Large intestine (tissue), 3 donors: ENCODE data around the gene TMSB10. TPM values are rescaled to one million over a fixed set of nuclear protein-coding genes. Genes with fewer than 3 reads are reported as not detected.
"Not testable (repeated sequence)": the region's sequence is repeated elsewhere in the genome, so short reads cannot be mapped to it uniquely, and the experiment has no call there.

ENCODE experiments used
- DNase-seq, 2 donors: peaks; one replicate each; pipeline versions ENCODE4 v3.0.0 to v3.0.0-alpha.2; 2013
- H3K27ac ChIP-seq: one replicate; pipeline ENCODE4 v1.5.1; 2013; ENCODE audit warnings: low read length
- H3K27me3 ChIP-seq: 2 replicates; pipeline ENCODE4 v1.6.1; 2013; ENCODE audit warnings: low read length; ENCODE audit not compliant: control insufficient read depth, insufficient read depth
- H3K36me3 ChIP-seq: 2 replicates; pipeline ENCODE4 v1.6.1; 2013; ENCODE audit warnings: low read length; ENCODE audit not compliant: control insufficient read depth, insufficient read depth
- H3K4me1 ChIP-seq: one replicate; pipeline ENCODE4 v1.6.1; 2013; ENCODE audit warnings: low read length; ENCODE audit not compliant: control insufficient read depth, insufficient read depth
- H3K4me3 ChIP-seq: one replicate; pipeline ENCODE4 v1.5.1; 2013; ENCODE audit warnings: low read length
- H3K9me3 ChIP-seq: one replicate; pipeline ENCODE4 v1.6.1; 2013; ENCODE audit warnings: mild to moderate bottlenecking, low read depth, low read length, moderate library complexity; ENCODE audit not compliant: control insufficient read depth
- WGBS: methylation state at CpG from one replicate; pipeline ENCODE4 v1.1.5; 2013; ENCODE audit warnings: low lambda C conversion rate; ENCODE audit not compliant: insufficient coverage; 5-methylcytosine and 5-hydroxymethylcytosine counted together
- polyA plus RNA-seq: library from polyadenylated mRNA; unstranded; fragments of 120-200 nt; gene quantifications from one replicate; pipeline ENCODE4 v1.2.1, GENCODE V29; 2013

The TMSB10 gene
- polyA plus RNA-seq, 1 donor: 1,245 TPM

- Histone ChIP-seq H3K4me1 (no peaks in the 10 kb centered on the region), H3K9me3 (peaks cover 5% of the 10 kb centered on the region), H3K4me3 (no peak overlapping the region), H3K36me3 (no peaks in the 10 kb centered on the region), H3K27me3 (no peaks in the 10 kb centered on the region), H3K27ac (no peak overlapping the region)
- DNase-seq: no peak
- WGBS: 94% methylated on average over 2 of the region's 6 CpGs
Observed at GRCh38 chr2:84914334-84914733, 8.9 kb downstream of the TMSB10 start.

GRCh38 chr2:84915675-84916074 lies 10.2 kb downstream of the TMSB10 start:
- H3K36me3 ChIP-seq, DNase-seq, H3K9me3 ChIP-seq, H3K27me3 ChIP-seq, H3K27ac ChIP-seq, H3K4me3 ChIP-seq, H3K4me1 ChIP-seq: not testable (repeated sequence)
- WGBS: no CpG with 5 or more reads among the region's 24 CpGs

GRCh38 chr2:84917821-84918220 lies 12.4 kb downstream of the TMSB10 start:
- H3K9me3 ChIP-seq, H3K27ac ChIP-seq, H3K27me3 ChIP-seq, H3K36me3 ChIP-seq, H3K4me3 ChIP-seq, DNase-seq, H3K4me1 ChIP-seq: not testable (repeated sequence)
- no CpG with 5 or more reads among the region's 5 CpGs for WGBS

- Histone ChIP-seq H3K27me3 (no peaks in the 10 kb centered on the region), H3K9me3 (no peaks in the 10 kb centered on the region), H3K27ac (no peak overlapping the region), H3K4me3 (no peak overlapping the region), H3K4me1 (peaks cover 4% of the 10 kb centered on the region), H3K36me3 (no peaks in the 10 kb centered on the region)
- no CpG with 5 or more reads among the region's 2 CpGs for WGBS
- no peak for DNase-seq
Observed at GRCh38 chr2:84918430-84918829, 13.0 kb downstream of the TMSB10 start.

- peak; percentile 49 to 69 for DNase-seq
- no peak overlapping the region for H3K4me3 ChIP-seq
- WGBS: no CpG with 5 or more reads among the region's 7 CpGs
- H3K36me3 ChIP-seq: no peaks in the 10 kb centered on the region
- H3K9me3 ChIP-seq: no peaks in the 10 kb centered on the region
- no peak overlapping the region for H3K27ac ChIP-seq
- H3K4me1 ChIP-seq: peaks cover 4% of the 10 kb centered on the region
- no peaks in the 10 kb centered on the region for H3K27me3 ChIP-seq
Observed at GRCh38 chr2:84919885-84920580, 14.6 kb downstream of the TMSB10 start.

- no peaks in the 10 kb centered on the region for H3K9me3 ChIP-seq
- no peaks in the 10 kb centered on the region for H3K36me3 ChIP-seq
- H3K4me1 ChIP-seq: peaks cover 18% of the 10 kb centered on the region
- no peak for DNase-seq
- no peak overlapping the region for H3K27ac ChIP-seq
- H3K4me3 ChIP-seq: no peak overlapping the region
- no peaks in the 10 kb centered on the region for H3K27me3 ChIP-seq
Observed at GRCh38 chr2:84923009-84923408, 17.6 kb downstream of the TMSB10 start.

- Histone ChIP-seq H3K4me3 (no peak overlapping the region), H3K36me3 (no peaks in the 10 kb centered on the region), H3K27me3 (no peaks in the 10 kb centered on the region), H3K4me1 (peaks cover 18% of the 10 kb centered on the region), H3K27ac (no peak overlapping the region), H3K9me3 (no peaks in the 10 kb centered on the region)
- no peak for DNase-seq
- WGBS: no CpG with 5 or more reads among the region's 9 CpGs
Observed at GRCh38 chr2:84924173-84925106, 19.0 kb downstream of the TMSB10 start.

- no CpG with 5 or more reads among the region's 2 CpGs for WGBS
- H3K27ac ChIP-seq: no peak overlapping the region
- peaks cover 15% of the 10 kb centered on the region for H3K4me1 ChIP-seq
- no peaks in the 10 kb centered on the region for H3K9me3 ChIP-seq
- no peaks in the 10 kb centered on the region for H3K36me3 ChIP-seq
- no peak overlapping the region for H3K4me3 ChIP-seq
- H3K27me3 ChIP-seq: no peaks in the 10 kb centered on the region
- no peak for DNase-seq
Observed at GRCh38 chr2:84925336-84925723, 19.9 kb downstream of the TMSB10 start.

- Histone ChIP-seq H3K4me1 (peaks cover 14% of the 10 kb centered on the region), H3K27me3 (no peaks in the 10 kb centered on the region), H3K36me3 (no peaks in the 10 kb centered on the region), H3K4me3 (peak overlapping the region; percentile 2), H3K9me3 (no peaks in the 10 kb centered on the region), H3K27ac (no peak overlapping the region)
- WGBS: no CpG with 5 or more reads among the region's 34 CpGs
- peak; percentile 95 for DNase-seq
Observed at GRCh38 chr2:84925724-84926376, 20.4 kb downstream of the TMSB10 start.

GRCh38 chr2:84927275-84927627 lies 21.8 kb downstream of the TMSB10 start:
- no peak overlapping the region for H3K4me3 ChIP-seq
- H3K36me3 ChIP-seq: no peaks in the 10 kb centered on the region
- peaks cover 14% of the 10 kb centered on the region for H3K4me1 ChIP-seq
- no peaks in the 10 kb centered on the region for H3K9me3 ChIP-seq
- 26% methylated on average over 2 of the region's 3 CpGs for WGBS
- DNase-seq: no peak
- no peaks in the 10 kb centered on the region for H3K27me3 ChIP-seq
- H3K27ac ChIP-seq: no peak overlapping the region
